ENCODE data around the gene ZNF622.
"Not testable (repeated sequence)": the region's sequence is repeated elsewhere in the genome, so short reads cannot be mapped to it uniquely, and the experiment has no call there.

Gene ZNF622

DNA sequence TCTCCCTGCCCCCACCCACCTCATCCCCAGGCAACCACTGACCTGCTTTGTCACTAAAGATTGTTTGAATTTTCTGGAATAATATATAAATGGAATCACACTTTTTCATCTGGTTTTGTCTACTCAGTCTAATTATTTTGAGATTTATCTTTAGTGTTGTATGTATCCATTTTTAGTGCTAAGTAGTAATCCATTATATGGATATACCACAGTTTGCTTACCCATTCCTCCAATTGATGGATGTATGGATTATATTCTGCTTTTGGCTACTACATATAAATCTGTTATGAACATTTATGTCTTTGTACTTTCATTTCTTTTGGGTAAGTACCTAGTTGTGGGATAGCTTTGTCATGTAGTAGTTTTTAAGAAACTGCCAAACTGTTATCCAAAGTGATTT, 14.5 kb upstream of the ZNF622 start:
- no peak for DNase-seq

DNA sequence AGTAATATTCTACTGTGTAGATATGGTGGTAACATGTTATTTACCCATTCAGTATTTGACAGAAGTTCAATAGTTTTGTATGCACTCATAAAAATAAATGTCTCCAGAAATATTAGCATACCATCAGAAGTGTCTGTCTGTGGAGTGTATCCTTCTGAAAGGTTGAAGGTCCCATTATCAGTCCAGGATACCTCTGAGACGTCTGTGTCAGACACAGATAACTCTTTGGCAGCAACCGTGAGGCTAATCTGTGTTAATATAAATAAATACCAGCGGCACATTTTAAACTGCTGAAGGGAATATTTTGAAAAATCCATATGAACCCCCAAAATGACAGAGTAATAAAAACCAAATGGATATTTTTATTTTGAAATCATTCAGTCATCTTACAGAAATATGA, 11.9 kb upstream of the ZNF622 start:
- no peak for DNase-seq

DNA sequence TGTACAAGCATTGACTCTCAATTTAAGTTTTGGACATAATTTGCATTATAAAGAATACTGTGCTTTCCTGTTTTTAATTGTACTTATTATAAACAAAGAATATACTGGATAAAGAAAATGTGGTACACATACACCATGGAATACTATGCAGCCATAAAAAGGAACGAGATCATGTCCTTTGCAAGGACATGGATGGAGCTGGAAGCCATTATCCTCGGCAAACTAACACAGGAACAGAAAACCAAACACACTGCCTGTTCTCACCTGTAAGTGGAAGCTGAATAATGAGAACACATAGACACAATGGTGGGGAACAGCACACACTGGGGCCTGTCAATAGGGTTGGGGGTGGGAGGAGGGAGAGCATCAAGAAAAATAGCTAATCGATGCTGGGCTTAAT, 10.8 kb upstream of the ZNF622 start:
- not testable (repeated sequence) for DNase-seq

DNA sequence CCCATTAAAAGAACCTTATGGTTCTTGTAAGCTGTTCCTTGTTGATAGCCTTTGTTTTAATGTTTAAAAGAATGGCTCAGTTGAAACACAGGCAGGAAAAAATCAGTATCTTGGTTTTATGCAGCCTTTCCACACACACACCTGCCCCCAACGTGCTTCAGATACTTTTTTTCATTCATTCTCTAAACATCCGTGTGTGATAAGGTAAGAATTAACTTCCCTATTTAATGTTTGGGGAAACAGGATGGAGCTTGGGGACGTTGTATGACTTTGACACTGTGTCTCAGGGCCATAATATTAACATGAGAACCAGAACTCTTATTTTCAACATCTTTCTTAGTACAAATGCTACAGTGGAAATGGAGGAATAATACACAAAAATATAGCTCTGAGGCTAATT, 5.8 kb upstream of the ZNF622 start:
- DNase-seq, result no peak

DNA sequence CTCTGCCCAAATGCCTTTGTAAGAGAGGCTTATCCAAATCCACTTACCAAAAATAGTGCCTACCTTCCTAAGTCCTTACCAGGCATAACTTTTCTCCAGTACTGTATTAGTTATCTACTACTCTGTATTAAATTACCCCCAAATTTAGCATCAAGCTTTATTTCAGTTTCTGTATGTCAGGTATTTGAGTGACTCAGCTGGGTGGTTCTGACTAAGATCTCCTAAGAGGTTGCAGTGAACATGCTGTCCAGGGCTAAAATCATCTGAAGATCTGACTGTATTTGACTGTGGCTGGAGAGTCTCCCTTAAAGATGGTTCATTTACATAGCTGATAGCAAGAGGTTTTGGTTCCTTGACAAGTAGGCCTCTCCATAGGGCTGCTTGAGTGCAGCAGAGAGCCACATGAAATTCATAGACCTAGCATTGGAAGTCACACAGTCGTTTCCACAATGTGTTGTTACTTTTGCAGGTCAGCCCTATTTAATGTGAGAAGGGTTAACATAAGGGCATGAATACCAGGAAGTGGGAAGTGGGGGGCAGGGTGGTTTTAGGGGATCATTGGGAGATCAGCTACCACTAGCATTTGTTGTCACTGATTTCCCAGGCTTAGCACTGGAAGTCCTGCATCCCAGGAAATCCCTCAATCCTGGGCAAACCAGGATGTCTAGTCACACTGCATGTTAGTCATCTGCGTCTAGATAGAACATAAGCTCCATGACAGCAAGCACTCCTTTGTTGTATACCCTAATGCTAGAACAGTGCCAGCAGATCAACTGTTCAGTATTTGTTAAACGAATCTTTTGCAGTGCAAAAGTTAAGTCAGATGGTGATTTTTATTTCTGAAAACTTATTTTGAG, 2.0 kb upstream of the ZNF622 start:
- peak; percentile 66 for DNase-seq

DNA sequence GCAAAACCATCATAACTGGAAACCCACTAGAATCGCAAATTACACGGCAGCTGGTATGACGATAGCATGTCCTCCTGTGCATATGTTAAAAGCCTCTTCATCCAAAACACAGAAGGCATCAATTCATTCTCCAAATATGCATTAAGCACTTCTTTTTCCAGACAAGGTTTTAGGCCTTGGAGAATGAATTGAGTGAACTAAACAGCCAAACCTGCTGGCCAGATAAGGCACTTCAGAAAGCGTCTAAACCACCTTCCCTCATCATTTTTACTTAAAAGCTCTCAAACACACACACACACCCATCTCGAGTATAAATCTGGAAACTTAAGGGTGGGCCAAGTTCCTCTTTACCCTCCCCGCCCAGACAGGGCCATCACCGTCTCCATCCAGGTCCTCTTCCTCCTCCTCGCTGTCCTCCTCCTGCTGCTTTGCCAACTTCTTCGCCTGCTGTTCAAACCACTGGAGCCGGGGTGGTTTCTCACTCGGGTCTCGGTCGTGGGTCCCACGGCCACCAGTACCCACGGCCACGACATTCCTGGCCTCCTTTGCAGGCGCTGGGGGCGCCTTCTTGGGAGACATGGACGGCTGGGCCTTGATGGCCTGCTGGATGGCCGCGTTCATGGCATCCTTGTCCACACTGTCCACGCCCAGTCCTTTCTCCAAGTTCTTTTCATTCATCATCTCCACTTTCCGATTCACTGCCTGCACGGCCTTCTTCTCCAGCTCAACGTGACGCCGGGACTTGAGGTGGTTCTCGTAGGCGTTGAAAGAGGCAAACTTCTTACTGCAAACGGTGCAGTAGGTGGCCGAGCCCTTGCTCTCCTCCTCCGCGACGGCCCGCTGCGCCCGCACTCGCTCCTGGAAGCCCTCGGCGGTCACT, 696 bp downstream of the ZNF622 start:
- peak; percentile 30 for DNase-seq

DNA sequence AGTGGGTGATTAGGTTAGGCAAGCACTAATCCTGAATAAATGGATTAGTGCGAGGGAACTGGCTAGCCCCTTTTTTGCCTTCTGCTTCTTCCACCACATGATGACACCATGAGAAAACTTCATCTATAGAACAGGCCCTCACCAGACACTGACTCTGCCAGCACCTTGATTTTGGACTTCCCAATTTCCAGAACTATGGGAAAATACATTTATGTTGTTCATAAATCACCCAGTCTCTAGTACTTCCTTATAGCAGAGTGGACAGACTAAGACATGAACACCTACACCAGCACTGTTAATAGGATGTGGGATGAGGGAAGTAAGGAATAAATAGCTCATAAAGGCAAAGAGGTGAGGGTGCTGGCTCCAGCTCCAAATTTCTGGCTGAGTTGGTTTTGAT, 1.4 kb downstream of the ZNF622 start:
- no peak for DNase-seq

DNA sequence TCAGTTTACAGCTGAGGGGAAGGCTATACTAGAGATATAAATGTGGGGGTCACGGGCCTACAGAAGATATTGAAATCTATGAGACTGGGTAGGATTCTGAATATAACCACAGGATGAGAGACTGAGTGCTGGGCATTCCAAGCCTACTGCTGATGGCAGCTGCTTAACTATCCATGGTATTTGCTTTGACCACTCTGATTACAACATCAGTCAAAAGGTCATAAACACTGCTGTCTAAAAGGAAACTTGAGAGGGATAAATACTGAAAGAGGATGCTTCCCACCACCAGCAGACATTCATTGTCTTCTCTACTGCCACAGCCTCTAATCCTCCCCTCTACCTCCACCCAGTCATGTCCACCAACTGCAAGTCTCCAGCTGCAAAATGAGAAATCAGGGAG, 3.8 kb downstream of the ZNF622 start:
- peak; percentile 69 for DNase-seq

DNA sequence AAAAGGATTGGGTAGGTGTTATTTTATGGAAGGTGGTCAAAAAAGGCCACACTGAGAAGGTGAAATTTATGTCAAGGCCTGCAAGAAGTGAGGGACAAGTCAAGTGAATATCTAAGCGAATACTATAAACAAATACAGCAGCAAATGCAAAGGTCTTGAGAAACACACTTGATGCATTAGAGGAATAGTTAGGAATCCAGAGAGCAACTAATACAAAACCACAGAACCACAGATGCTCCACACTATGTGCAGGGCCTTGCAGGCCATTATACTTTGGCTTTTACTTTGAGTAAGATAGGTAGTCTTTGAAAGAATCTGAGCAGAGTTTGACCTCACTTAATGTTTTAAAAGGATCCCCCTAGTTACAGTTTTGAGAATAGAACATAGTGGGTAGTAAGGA, 4.6 kb downstream of the ZNF622 start:
- no peak for DNase-seq

DNA sequence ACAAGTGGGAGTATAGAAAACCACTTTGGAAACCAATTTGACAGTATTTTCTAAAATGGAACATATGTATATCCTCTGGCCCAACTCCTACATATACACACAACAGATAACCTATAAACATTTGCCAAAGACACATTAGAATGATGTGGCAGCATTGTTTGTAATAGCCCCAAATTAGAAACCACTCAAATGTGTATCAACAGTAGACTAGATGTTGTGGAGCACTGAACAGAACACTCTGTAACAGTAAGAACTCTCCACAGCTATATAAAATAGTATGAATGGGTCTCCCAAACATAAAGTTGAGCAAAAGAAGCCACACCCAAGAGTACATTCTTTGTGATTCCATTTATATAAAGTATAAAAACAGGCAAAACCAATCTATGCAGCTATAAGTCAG, 6.1 kb downstream of the ZNF622 start:
- DNase-seq, result no peak

DNA sequence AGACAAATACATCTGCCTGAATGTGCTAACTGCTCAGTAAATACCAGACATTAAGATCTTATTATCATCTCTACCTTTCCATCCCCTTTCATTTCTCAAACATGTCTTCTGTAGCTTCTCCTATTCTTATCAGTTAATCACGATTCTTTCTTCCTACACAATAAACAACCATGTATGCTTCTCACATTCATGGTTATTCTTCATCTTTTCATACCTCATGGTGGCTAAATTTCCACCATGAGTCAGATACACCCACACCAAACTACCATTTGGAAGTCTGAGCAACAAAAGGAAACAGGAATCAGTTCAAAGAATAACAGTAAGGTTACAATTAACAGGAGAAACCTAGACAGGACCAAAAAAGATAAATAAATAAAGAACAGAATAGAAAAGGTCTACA, 7.7 kb downstream of the ZNF622 start:
- no peak for DNase-seq

DNA sequence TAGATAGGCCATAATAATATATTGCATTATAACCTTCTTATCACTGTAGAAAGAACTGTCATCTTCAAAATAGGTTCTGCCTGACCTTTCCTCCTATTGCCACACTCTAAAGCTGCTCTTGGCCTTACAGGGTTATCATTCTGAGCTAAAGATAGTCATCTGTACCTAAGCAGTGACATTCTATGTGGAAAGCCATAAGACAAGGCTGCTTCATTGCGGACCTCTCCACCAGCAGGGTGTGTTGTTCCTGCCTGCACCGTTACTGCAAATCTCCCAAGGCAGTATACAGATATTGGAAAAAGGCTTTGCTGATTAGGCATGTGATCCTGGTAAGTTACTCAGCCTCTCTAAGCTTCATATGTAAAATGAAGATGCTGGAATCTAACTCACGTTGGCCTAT, 8.1 kb downstream of the ZNF622 start:
- DNase-seq, result no peak

DNA sequence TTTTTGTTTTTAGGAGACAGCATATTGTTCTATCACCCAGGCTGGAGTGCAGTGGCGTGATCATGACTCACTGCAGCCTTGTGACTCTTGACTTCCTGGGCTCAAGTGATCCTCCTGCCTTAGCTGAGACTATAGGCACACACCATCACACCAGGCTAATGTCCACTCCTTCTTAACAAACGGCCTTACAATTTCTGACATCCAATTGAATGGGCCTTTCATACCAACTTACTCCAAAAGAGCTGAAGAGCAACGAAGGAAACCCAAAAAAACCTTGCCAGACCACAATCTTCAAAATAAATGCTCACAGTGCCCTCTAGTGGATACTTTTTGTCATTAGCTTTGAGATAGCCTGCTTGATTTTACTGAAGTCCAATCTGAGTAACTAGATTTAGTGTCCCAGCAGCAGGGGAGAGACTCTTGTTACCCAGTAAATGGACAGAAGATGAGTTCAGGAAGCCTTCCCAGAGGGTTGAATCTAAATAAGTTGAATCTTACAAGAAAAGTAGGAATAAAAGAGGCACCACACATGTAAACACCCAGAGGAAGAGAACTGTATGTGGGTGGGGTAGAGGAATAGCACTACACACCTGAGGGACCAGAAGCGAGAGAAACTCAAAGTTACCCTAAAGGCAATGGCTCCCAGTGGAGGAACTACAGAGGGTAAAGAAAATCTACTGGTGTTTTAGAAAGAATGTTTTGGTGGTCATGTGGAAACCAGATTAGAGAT, 9.3 kb downstream of the ZNF622 start:
- peak; percentile 62 for DNase-seq

DNA sequence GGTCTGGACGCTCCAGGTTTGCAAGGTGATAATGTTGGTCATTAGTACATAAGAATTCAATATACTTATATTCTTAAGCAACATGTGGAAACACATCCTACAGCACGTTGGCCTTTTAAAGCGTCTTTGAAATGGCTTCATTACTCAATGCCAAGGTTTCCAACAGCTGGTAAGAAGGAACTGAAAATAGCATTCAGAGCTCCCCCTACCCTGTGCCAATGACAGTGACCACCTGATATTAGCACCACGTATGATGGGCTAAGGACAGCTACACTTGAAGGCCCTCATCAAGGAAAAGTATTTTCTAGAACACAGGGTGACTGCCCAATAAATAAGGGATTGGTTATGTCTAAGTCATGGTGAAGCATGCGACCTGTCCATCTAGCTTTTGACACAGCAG, 9.9 kb downstream of the ZNF622 start:
- no peak for DNase-seq

DNA sequence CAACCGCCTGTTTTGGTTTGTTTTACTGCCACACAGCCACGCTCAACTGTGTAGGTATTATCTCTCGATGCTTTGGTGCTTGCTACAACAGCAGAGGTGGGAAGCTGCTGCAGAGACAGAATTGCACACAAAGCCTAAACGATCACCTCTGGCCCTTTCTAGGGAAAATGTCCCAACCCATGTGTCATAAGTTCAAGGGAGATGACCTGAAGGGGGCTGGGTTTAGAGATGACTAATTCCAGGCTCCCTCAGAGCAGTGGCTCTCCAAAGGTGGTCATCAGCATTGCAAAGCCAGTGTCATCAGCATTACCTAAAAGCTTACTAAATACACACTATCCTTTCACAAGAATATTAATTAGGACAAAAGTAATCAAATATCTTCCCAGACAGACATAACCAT, 10.9 kb downstream of the ZNF622 start:
- no peak for DNase-seq

DNA sequence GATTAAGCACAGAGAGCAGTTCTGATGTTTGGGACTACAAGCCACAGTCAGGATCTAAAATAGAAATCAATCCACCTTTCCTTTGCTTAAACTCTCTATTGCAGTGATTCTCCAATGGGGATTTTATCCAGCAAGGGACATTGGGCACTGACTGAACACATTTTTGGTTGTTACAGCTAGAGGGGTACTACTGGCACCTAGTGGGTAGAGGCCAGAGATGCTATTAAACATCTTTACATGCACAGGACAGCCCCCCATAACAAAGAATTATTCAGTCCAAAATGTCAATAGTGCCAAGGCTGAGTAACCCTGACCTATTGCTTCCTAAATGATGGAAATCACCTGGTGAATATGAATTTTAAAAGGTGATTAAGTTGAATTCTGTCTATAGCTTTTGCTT, 12.0 kb downstream of the ZNF622 start:
- DNase-seq, result no peak

DNA sequence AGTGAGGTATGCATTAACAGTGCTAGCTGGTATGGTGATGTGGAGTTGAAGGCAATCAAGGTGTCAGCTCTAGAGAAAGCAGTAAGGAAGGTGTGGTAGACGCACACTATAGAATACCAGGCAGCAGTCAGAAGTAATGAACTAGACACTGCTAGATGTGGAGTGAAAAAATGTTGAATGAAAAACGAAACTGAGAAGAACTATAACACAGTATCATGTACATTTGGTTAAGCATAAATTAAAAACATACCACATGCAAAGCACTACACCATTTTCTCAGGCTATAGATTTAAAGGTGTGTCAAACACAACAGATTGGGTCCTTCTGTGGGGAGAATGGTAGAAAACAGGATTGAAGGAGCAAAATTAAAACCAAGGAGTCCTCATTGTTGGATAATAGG, 15.4 kb downstream of the ZNF622 start:
- no peak for DNase-seq

DNA sequence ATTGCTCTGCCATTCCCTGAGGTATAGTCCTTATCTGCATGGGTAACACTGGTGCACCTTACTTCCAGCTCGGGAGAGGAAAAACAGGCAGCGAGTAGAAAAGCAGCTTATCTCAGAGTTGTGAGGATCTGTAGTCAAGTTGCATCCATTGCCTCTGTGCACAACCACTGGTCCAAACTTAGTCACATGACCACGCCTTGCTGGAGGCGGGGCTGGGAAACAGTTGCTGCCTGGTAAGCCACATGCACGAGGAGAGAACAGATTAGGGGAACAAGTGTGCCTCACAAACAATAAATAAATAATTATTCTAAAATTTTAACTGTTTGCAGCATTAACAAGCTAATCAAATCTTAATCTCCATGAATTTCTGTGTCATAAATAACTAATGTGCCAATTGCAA, 18.6 kb downstream of the ZNF622 start:
- no peak for DNase-seq

DNA sequence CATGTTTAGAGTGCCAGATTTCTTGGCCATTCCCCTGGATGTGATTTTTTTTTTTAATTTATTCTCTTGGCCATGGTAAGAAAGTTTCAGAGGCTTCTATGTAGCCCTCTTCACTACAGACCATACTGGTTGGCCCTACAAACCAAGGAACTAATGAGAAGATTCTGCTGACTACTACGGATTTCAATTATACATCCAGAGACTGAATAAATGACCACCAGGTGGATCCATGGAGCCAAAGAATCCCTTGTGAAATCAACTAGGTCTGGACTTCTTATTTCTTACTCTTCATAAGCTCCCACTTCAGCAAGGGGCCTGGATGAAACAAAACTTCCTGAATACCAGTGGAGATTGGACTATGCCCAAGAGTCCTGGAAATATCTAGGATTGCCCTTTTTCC, 27.6 kb downstream of the ZNF622 start:
- DNase-seq, result no peak

DNA sequence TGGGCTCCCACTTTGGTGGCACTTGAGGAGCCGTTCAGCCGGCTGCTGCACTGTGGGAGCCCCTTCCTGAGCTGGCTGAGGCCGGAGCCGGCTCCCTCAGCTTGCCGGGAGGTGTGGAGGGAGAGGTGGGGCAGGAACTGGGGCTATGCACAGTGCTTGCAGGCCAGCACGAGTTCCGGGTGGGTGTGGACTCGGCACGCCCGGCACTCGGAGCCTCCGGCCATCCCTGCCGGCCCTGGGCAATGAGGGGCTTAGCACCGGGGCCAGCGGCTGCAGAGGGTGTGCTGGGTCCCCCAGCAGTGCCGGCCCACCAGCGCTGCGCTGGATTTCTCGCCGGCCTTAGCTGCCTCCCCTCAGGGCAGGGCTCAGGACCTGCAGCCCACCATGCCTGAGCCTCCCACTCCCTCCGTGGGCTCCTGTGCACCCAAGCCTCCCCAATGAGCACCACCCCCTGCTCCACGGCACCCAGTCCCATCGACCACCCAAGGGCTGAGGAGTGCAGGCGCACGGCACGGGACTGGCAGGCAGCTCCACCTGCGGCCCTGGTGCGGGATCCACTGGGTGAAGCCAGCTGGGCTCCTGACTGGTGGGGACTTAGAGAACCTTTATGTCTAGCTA, 29.4 kb downstream of the ZNF622 start:
- not testable (repeated sequence) for DNase-seq

DNA sequence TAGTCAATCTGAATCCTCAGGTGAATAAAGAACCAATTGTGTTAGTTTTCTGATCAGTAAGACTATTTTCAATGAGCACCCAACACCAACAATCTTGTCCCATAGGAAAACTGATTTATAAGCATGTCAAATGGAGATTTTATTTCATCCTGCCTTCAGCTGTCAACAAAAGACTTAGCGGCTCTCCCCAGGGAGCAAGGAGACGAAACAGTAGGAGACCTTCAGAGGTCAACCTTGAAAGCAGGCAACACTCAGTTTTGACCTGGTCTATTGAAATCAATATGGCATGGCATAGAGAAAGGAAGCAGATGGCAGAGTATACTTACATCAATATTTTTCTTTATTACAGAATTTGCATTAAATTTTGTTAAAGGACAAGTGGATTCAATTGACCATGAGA, 34.1 kb downstream of the ZNF622 start:
- DNase-seq, result no peak

DNA sequence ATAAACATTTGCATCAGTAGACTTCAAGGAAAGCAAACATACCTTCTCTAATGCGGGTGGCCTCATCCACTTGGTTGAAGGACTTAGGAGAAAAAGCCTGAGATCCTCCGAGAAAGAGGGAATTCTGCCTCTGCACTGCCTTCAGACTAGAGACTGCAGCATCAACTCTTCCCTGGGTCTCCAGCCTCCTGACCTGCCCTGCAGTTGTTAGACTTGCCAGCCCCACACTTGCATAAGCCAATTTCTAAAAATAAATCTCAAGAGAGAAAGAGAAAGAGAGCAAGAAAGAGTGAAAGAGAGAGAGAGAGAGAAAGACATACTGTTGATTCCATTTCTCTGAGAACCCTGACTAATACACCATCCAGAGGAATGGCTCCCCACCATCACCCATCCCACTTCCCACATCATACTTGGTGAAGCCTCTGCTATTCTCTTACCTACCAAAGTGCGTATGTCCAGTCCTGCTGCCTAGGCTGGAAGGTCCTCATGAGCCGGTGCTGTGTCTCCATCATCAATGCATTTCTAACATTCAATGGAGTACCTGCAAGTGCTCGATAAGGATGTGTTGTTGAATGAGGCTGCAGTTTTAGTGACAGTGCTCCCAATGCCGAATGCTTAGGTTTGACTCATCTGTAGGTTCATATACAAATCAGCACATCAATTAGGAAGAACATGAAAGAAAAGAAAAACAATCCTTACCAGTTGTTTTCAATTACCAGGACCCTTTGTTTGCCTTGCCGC, 35.1 kb downstream of the ZNF622 start:
- DNase-seq, result no peak

Data from fibroblast of skin of back (primary cell).